ENCODE data around the gene NRIP1.

Gene NRIP1

DNA sequence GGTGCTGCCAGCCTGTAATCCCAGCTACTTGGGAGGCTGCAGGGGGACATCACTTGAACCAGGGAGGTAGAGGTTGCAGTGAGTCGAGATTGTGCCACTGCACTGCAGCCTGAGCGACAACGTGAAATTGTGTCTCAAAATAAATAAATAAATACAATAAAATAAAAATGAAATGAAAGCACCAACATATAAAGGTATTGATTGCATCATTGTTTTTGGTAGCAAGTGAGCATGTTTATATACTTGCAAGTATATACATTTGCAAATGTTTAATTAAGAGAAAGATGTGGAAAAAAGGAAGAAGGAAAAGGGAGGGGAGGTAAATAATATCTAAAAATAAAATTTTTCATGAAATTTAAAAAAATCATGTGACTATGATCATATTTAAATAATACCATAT lies 32.8 kb upstream of the NRIP1 start:
- TF ChIP-seq, protein P1, sequence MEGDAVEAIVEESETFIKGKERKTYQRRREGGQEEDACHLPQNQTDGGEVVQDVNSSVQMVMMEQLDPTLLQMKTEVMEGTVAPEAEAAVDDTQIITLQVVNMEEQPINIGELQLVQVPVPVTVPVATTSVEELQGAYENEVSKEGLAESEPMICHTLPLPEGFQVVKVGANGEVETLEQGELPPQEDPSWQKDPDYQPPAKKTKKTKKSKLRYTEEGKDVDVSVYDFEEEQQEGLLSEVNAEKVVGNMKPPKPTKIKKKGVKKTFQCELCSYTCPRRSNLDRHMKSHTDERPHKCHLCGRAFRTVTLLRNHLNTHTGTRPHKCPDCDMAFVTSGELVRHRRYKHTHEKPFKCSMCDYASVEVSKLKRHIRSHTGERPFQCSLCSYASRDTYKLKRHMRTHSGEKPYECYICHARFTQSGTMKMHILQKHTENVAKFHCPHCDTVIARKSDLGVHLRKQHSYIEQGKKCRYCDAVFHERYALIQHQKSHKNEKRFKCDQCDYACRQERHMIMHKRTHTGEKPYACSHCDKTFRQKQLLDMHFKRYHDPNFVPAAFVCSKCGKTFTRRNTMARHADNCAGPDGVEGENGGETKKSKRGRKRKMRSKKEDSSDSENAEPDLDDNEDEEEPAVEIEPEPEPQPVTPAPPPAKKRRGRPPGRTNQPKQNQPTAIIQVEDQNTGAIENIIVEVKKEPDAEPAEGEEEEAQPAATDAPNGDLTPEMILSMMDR (IDR thresholded peaks at IDR 0.05; ENCODE audit: extremely low read depth, missing control alignments), result no peak
- DNase-seq (ENCODE audit: low spot score), result no peak

DNA sequence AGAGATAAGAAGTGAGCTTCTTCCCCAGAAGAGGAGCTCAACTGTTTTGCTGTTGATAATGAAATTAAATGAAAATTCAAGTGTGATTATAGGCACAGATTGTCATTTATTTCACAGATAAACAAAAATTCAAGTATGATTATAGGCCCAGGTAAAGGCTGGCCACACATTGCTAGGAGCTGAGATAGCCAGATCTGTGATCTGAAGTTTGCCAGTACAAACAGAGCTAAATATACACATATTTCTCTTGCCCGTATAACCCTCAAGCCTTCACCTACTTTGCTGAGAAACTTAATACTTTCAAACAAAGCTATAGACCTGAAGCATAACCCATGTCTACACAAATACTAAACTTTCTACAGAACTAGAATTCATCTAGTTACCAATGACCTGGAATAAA lies 31.3 kb upstream of the NRIP1 start:
- no peak for DNase-seq (ENCODE audit: low spot score)
- TF ChIP-seq, protein P1 (IDR thresholded peaks at IDR 0.05; ENCODE audit: extremely low read depth, missing control alignments), result no peak

DNA sequence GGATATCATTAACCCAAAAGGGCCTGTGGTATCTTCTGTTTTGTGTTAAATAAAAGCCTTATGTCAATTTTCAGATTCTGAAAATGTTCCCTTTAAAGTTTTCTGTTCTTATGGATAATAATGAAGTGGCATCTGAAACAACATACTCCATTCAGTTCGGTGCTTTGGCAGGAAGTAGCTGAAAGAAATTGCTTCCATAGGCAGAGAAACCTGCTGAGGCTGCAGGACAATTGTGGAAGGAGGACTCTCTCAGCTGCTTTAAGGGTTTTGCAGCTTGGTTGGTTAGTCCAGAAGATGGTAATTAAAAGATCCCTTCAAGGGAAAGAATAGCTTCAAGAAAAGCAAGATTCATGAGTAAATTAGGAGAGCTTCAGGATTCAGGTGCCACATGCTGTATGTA lies 30.5 kb upstream of the NRIP1 start:
- TF ChIP-seq, protein P1 (IDR thresholded peaks at IDR 0.05; ENCODE audit: extremely low read depth, missing control alignments), result no peak
- DNase-seq (ENCODE audit: low spot score), result no peak

DNA sequence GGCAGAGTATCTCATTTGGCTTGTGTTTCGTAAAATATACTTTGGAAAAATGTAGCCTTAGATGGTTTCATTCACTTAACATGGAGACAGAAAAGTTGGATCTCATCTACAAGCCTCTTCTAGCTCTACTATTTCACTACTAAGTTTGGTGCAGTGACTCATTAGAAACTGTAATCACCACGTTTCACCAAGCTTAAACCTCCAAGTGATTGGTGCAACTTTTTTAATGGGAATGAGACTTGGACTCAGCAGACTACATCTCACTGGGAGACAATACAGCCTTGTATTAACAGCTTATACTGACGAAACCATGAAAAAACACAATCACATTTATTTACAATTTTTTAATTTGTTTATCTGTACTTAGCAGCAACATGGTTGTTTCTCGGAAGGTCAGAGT lies 29.9 kb upstream of the NRIP1 start:
- TF ChIP-seq, protein P1 (IDR thresholded peaks at IDR 0.05; ENCODE audit: extremely low read depth, missing control alignments), result no peak

DNA sequence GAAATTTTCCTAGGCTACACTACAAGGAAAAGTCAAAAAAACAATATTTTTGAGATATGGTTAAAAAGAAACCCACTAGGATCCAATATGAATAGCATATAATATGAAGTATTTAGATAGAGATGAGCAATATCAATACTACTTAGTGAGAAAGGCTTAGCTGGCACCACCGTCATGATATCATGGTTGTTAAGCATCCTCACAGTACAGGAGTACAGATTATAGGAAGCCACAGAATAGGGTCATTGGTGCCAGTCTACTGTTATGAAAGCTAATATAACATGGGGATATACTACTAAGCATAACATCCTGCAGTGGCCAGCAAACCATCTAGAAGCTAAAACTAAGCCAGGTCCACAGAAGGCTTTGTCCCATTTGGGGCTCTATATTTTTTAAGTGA lies 28.4 kb upstream of the NRIP1 start:
- TF ChIP-seq, protein P1 (IDR thresholded peaks at IDR 0.05; ENCODE audit: extremely low read depth, missing control alignments), result no peak
- DNase-seq (ENCODE audit: low spot score), result no peak

More for the DNA sequence above, 29.9 kb upstream of the NRIP1 start:
- DNase-seq (ENCODE audit: low spot score), result no peak

DNA sequence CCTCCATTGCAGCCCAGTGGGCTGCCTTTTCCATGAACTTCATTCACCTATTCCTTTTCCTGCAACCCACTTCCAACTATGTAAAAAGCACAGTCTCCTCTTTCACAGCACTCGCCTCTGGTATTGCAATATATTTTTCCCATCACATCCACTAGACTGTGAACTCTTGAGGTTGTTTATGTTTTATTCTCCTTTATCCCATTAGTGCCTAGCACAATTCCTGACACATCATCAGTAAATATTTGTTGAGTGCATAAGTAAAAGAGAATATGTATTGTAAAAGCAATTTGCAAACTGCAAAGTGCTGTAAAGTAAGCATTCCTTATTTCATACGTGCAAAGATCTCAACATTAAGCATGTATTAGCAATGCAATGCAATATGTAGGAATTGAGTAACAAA lies 27.9 kb upstream of the NRIP1 start:
- TF ChIP-seq, protein P1 (IDR thresholded peaks at IDR 0.05; ENCODE audit: extremely low read depth, missing control alignments), result no peak
- DNase-seq (ENCODE audit: low spot score), result no peak

DNA sequence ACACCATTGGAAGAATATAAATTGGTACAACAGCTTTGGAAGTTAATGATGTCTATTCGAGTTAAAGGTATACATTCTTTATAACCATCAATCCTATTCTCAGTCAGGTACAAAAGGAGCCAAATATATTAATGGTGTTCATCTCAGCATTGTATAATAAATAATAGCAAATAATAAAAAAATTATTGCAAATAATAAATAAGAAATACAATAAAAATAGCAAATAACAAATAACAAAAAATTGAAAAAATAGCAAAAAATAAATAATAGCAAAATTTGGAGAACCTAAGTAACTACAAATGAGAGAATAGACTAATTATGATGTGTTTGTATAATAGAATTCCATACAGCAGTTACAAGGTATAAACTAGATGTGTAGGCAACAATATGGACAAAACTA lies 25.6 kb upstream of the NRIP1 start:
- no peak for DNase-seq (ENCODE audit: low spot score)
- TF ChIP-seq, protein P1 (IDR thresholded peaks at IDR 0.05; ENCODE audit: extremely low read depth, missing control alignments), result no peak

Data from GM20000 (cell line).